ENCODE data around the gene NAP1L1.
A peak's percentile ranks its signal among the peaks of the same experiment; 100 is the strongest.

Gene NAP1L1

DNA sequence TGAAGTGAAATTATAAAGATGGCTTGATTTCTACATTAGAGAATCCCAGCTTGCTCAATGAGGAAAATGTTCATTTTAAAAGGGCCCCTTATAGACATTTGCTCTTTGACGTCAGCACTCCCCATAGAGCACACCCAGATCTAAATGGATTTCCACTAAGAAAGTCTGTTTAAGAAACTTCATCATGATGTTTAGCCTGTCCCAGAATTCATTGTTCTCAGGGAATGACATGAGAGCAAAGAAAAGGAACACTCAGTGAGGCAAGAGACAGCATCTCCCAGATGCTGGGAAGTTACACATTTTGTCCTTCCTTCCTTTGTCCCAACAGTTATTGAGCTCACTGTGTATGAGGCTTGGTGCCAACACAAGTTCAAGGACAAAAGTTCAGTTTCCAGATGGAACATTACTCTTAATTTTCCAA lies 57.8 kb downstream of the NAP1L1 start:
- Mint-ChIP-seq H3K4me3 (no peak overlapping the region), H3K27ac (no peak overlapping the region), H3K36me3 (peaks cover 2% of the 10 kb centered on the region), H3K27me3 (peaks cover 25% of the 10 kb centered on the region), H3K4me1 (peaks cover 16% of the 10 kb centered on the region), H3K9me3 (no peaks in the 10 kb centered on the region)
- CTCF ChIA-PET = interaction anchor here (1.2 kb wide), 1 partner anchor 148 kb away, joined by 3 read pairs; no protein-coding TSS in a partner anchor
- DNase-seq = no peak

GRCh38 chr12:76025601-76026575 lies 58.6 kb downstream of the NAP1L1 start:
- Mint-ChIP-seq H3K36me3 (peaks cover 2% of the 10 kb centered on the region), H3K9me3 (no peaks in the 10 kb centered on the region), H3K27me3 (peaks cover 17% of the 10 kb centered on the region), H3K4me1 (peaks cover 20% of the 10 kb centered on the region), H3K27ac (no peak overlapping the region), H3K4me3 (no peak overlapping the region)
- CTCF ChIA-PET = no interaction called here
- DNase-seq = no peak

- H3K27ac Mint-ChIP-seq = no peak overlapping the region
- no peak overlapping the region for H3K4me3 Mint-ChIP-seq
- peaks cover 9% of the 10 kb centered on the region for H3K27me3 Mint-ChIP-seq
- peaks cover 2% of the 10 kb centered on the region for H3K36me3 Mint-ChIP-seq
- no peak for DNase-seq
- CTCF ChIA-PET = no interaction called here
- H3K9me3 Mint-ChIP-seq = no peaks in the 10 kb centered on the region
- peaks cover 21% of the 10 kb centered on the region for H3K4me1 Mint-ChIP-seq
Observed at GRCh38 chr12:76024942-76025600, 59.4 kb downstream of the NAP1L1 start.

DNA sequence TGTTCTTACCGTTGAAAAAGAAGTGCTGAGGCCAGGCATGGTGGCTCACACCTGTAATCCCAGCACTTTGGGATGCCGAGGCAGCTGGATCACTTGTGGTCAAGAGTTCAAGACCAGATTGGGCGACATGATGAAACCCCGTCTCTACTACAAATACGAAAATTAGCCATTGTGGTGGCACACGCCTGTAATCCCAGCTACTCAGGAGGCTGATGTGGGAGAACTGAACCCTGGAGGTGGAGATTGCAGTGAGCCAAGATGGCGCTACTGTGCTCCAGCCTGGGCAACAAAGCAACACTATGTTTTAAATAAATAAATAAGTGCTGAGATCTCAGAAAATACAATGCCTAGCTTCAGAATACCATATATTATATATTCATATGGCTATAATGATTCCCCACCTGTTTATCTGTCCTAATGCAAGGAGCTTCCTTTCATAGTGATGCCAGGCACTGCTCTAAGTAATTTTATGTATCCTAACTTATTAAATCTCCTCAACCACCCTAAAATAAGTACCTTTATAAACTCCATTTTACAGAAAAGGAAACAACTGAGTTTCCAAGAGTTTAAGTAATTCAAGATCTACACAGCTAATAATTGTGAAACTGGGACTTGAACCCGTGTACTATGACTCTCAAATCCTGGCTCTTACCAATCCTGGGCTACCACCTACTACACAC lies 60.2 kb downstream of the NAP1L1 start:
- CTCF ChIA-PET = no interaction called here
- Mint-ChIP-seq H3K4me3 (no peak overlapping the region), H3K9me3 (no peaks in the 10 kb centered on the region), H3K27me3 (peaks cover 4% of the 10 kb centered on the region), H3K27ac (no peak overlapping the region), H3K36me3 (peaks cover 2% of the 10 kb centered on the region), H3K4me1 (peaks cover 25% of the 10 kb centered on the region)
- no peak for DNase-seq

DNA sequence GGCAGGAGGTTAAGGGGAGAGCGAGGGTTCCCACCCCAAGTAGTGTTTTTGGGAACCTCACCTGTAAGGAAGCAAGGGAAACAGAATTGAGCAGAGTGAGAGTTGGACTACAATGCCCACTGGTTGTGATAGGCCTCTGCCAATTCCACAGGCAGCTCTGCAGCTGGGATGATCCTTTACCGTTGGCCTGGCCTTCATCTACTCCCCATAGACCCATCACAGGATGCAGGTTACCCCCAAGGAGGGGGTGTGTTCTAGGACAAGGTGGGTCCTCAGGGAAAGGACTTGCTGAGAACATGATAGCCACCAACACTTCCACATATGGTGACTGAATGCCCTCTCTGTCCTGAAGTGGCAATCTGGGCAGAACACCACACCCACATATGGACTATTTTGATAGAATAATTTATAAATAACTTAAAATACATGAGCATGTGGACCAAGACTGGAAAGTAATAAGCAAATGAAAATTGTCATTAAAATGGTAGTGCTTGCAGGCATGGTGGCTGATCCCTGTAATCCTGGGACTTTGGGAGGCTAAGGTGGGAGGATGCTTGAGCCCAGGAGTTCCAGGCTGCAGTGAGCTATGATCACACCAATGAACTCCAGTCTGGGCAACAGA lies 61.3 kb downstream of the NAP1L1 start:
- CTCF ChIA-PET = interaction anchor here (3.5 kb wide), 1 partner anchor 8 kb away, joined by 30 read pairs; the partner anchor contains the start of gene PHLDA1
- H3K27ac Mint-ChIP-seq = no peak overlapping the region
- H3K4me1 Mint-ChIP-seq = peaks cover 25% of the 10 kb centered on the region
- no peak overlapping the region for H3K4me3 Mint-ChIP-seq
- no peaks in the 10 kb centered on the region for H3K36me3 Mint-ChIP-seq
- no peak for DNase-seq
- no peaks in the 10 kb centered on the region for H3K9me3 Mint-ChIP-seq
- peaks cover 4% of the 10 kb centered on the region for H3K27me3 Mint-ChIP-seq

- Mint-ChIP-seq H3K4me3 (no peak overlapping the region), H3K27ac (no peak overlapping the region), H3K9me3 (no peaks in the 10 kb centered on the region), H3K36me3 (no peaks in the 10 kb centered on the region), H3K27me3 (peaks cover 3% of the 10 kb centered on the region), H3K4me1 (peaks cover 25% of the 10 kb centered on the region)
- CTCF ChIA-PET = interaction anchor here (3.5 kb wide), 1 partner anchor 8 kb away, joined by 30 read pairs; the partner anchor contains the start of gene PHLDA1
- no peak for DNase-seq
Observed at GRCh38 chr12:76022506-76022905, 62.0 kb downstream of the NAP1L1 start.

DNA sequence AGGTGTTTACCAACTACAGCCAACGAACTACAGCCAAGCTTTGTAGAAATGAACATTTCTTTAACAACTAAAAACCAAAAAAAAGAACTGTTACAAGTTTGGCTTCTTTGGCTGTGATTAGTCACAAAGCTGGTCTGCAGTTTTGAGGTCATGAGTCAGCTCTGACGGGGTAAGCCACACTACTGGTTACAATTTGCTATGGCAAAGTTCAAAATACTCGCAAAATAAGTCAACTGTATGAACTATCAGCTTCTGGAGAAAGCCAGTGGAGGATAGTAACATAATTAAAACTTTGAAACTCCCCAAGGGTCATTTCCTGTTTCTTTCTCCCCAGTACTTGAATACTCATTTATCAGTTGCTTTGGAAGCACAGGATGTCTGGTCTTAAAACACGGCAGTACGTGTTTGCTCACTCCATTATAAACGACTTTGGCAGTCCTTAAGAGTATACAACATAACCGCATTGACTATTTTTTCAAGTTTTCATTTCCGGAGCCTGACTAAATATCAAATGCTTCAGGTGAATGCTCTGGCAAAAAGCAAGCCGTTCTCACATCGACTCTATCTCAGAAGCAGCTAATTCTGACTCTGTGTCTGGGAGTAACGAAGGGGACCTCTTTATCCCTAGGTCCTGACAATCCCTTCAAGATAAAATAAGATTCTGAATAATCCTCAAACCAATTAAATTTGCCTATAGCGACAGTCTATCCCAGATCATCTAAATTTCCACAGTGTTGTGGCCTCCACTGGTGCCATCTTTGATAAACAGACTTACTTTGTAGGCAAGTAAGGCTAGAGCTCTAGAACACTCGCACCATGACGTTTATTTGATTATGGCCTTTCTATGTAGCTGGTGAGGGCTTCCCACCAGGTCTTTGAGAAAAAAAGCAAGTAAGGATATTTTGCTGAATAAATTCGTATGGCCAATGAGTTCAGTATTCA lies 63.5 kb downstream of the NAP1L1 start:
- CTCF ChIA-PET = interaction anchor here (0.7 to 3.5 kb wide), 5 partner anchors 10 to 87 kb away, joined by 3 to 30 read pairs (median 6); partner anchors contain the start of gene PHLDA1
- Mint-ChIP-seq H3K4me3 (peak overlapping the region; percentile 35), H3K27ac (peak overlapping the region; percentile 95), H3K27me3 (no peaks in the 10 kb centered on the region), H3K36me3 (no peaks in the 10 kb centered on the region), H3K9me3 (no peaks in the 10 kb centered on the region), H3K4me1 (peaks cover 25% of the 10 kb centered on the region)
- peak; percentile 71 for DNase-seq

- H3K4me3 Mint-ChIP-seq = peak overlapping the region; percentile 8
- peaks cover 4% of the 10 kb centered on the region for H3K27me3 Mint-ChIP-seq
Observed at GRCh38 chr12:76020281-76020680, 64.2 kb downstream of the NAP1L1 start.

GRCh38 chr12:76018672-76019071 lies 65.8 kb downstream of the NAP1L1 start:
- Mint-ChIP-seq H3K27ac (no peak overlapping the region), H3K4me3 (no peak overlapping the region), H3K9me3 (no peaks in the 10 kb centered on the region), H3K36me3 (no peaks in the 10 kb centered on the region), H3K27me3 (peaks cover 5% of the 10 kb centered on the region), H3K4me1 (peaks cover 28% of the 10 kb centered on the region)
- CTCF ChIA-PET = no interaction called here
- DNase-seq = no peak

More at GRCh38 chr12:76020281-76020680, 64.2 kb downstream of the NAP1L1 start:
- no peaks in the 10 kb centered on the region for H3K9me3 Mint-ChIP-seq
- CTCF ChIA-PET = interaction anchor here (0.8 to 3.5 kb wide), 4 partner anchors 10 to 76 kb away, joined by 5 to 30 read pairs (median 13); partner anchors contain the start of gene PHLDA1
- peaks cover 26% of the 10 kb centered on the region for H3K4me1 Mint-ChIP-seq
- peak; percentile 81 for DNase-seq
- H3K36me3 Mint-ChIP-seq = no peaks in the 10 kb centered on the region
- peak overlapping the region; percentile 95 for H3K27ac Mint-ChIP-seq

- DNase-seq = no peak
- H3K27ac Mint-ChIP-seq = no peak overlapping the region
- CTCF ChIA-PET = no interaction called here
- no peaks in the 10 kb centered on the region for H3K9me3 Mint-ChIP-seq
- no peak overlapping the region for H3K4me3 Mint-ChIP-seq
- no peaks in the 10 kb centered on the region for H3K36me3 Mint-ChIP-seq
- H3K4me1 Mint-ChIP-seq = peaks cover 28% of the 10 kb centered on the region
- peaks cover 5% of the 10 kb centered on the region for H3K27me3 Mint-ChIP-seq
Observed at GRCh38 chr12:76018111-76018510, 66.4 kb downstream of the NAP1L1 start.

GRCh38 chr12:76014007-76014406 lies 70.5 kb downstream of the NAP1L1 start:
- Mint-ChIP-seq H3K27ac (no peak overlapping the region), H3K36me3 (no peaks in the 10 kb centered on the region), H3K27me3 (peaks cover 5% of the 10 kb centered on the region), H3K4me3 (no peak overlapping the region), H3K9me3 (no peaks in the 10 kb centered on the region), H3K4me1 (peaks cover 5% of the 10 kb centered on the region)
- CTCF ChIA-PET = no interaction called here
- no peak for DNase-seq

GRCh38 chr12:76013603-76014002 lies 70.9 kb downstream of the NAP1L1 start:
- no peak for DNase-seq
- Mint-ChIP-seq H3K4me3 (no peak overlapping the region), H3K27me3 (peaks cover 5% of the 10 kb centered on the region), H3K27ac (no peak overlapping the region), H3K9me3 (no peaks in the 10 kb centered on the region), H3K36me3 (no peaks in the 10 kb centered on the region), H3K4me1 (peaks cover 3% of the 10 kb centered on the region)
- CTCF ChIA-PET = interaction anchor here (0.9 kb wide), 1 partner anchor 487 kb away, joined by 3 read pairs; no protein-coding TSS in a partner anchor

GRCh38 chr12:76012644-76013043 lies 71.8 kb downstream of the NAP1L1 start:
- H3K36me3 Mint-ChIP-seq = no peaks in the 10 kb centered on the region
- CTCF ChIA-PET = interaction anchor here (0.9 kb wide), 1 partner anchor 486 kb away, joined by 3 read pairs; no protein-coding TSS in a partner anchor
- no peaks in the 10 kb centered on the region for H3K9me3 Mint-ChIP-seq
- H3K4me3 Mint-ChIP-seq = no peak overlapping the region
- H3K27me3 Mint-ChIP-seq = peaks cover 5% of the 10 kb centered on the region
- no peak overlapping the region for H3K27ac Mint-ChIP-seq
- H3K4me1 Mint-ChIP-seq = peaks cover 3% of the 10 kb centered on the region
- DNase-seq = no peak

Measured in activated naive CD4-positive, alpha-beta T cell treated with anti-CD3 and anti-CD28 coated beads, Interleukin-2, amount 10 ng/mL, durations not matched to agents 7 days and 5 days (primary cell).